ENCODE results near the gene NSRP1. TPM values are rescaled to one million over a fixed set of nuclear protein-coding genes. Genes with fewer than 3 reads are reported as not detected.

Gene NSRP1
- total and polyA plus RNA-seq, 7 donors, result 18.0 to 47.6 (median 30.4) TPM

GRCh38 chr17:30235386-30236296, 119.0 kb downstream of the NSRP1 start, which contains the start of gene SLC6A4:
SLC6A4 (minus strand) TSS chr17:30235697; CDS start chr17:30221958, 13,739 bp downstream.
- WGBS, 2 donors, result 5 to 6% methylated on average over 82 of the region's 82 CpGs
- Histone ChIP-seq H3K9me3 (no peaks in the 10 kb centered on the region), H3K4me3 (peak within 1 kb of the TSS in 3 of 4 donors; percentile 13 to 48 (median 40)), H3K36me3 (no peaks in the 10 kb centered on the region), H3K4me1 (peaks cover 0 to 33% (median 27%) of the 10 kb centered on the region in 4 donors), H3K27me3 (peaks cover 26 to 65% (median 44%) of the 10 kb centered on the region in 3 donors), H3K27ac (no peak within 1 kb of the TSS)
- no peak for DNase-seq
- intact Hi-C loops (cut with DNase I), result loop anchor here (2.0 to 5.0 kb wide), 2 partner anchors 108 to 131 kb away; no protein-coding TSS in a partner anchor
- TF ChIP-seq CTCF (IDR thresholded peaks at IDR 0.05) (no peak), POLR2AphosphoS5 (IDR thresholded peaks at IDR 0.05) (no peak), POLR2A (IDR thresholded peaks at IDR 0.05) (no peak), EP300 (IDR thresholded peaks at IDR 0.05) (no peak)

Small RNA genes within 50 kb of the gene (small RNA-seq; reads per million reads assigned to genes)
- 0 reads per million in 3 donors for gene AC104984.5

Other genes with a start within 250 kb of the NSRP1 start
- 10 to 100 TPM; 18.3 to 30.7 (median 23.8) TPM for gene SSH2, start 186.6 kb upstream of the NSRP1 start, total RNA-seq
- gene SSH2, start 186.6 kb upstream of the NSRP1 start, polyA plus RNA-seq, result 10 to 100 TPM; 21.6 to 35.1 (median 30.6) TPM
- gene EFCAB5, start 175.2 kb upstream of the NSRP1 start, total RNA-seq, result 1 to 10 TPM in 1 of 4 donors, under 1 TPM in 2, not detected in 1; 0.14 to 3.2 (median 0.55) TPM
- gene EFCAB5, start 175.2 kb upstream of the NSRP1 start, polyA plus RNA-seq, result 1 to 10 TPM in 1 of 3 donors, under 1 TPM in 2; 0.46 to 1.8 (median 0.47) TPM
- under 1 TPM in 1 of 4 donors, not detected in 3; 0.36 TPM for gene SLC6A4, start 118.9 kb downstream of the NSRP1 start, total RNA-seq
- under 1 TPM in 1 of 3 donors, not detected in 2; 0.20 TPM for gene SLC6A4, start 118.9 kb downstream of the NSRP1 start, polyA plus RNA-seq
- 10 to 100 TPM; 19.3 to 33.8 (median 27.2) TPM for gene BLMH, start 175.1 kb downstream of the NSRP1 start, total RNA-seq
- gene BLMH, start 175.1 kb downstream of the NSRP1 start, polyA plus RNA-seq, result 10 to 100 TPM in 2 of 3 donors, 1 to 10 TPM in 1; 8.6 to 20.8 (median 12.6) TPM
- gene TMIGD1, start 217.2 kb downstream of the NSRP1 start, total RNA-seq, result under 1 TPM in 1 of 4 donors, not detected in 3; 0.71 TPM
- gene TMIGD1, start 217.2 kb downstream of the NSRP1 start, polyA plus RNA-seq, result 10 to 100 TPM; 26.2 to 97.8 (median 96.1) TPM